GM12874 (cell line): ENCODE data around the gene RGS6.

ENCODE experiments used
- TF ChIP-seq, protein P1 (sequence below): IDR thresholded peaks from 2 replicates; pipeline ENCODE4 v1.5.1; 2011; ENCODE audit warnings: low read depth, mild to moderate bottlenecking, control low read depth, low read length, moderate library complexity; ENCODE audit not compliant: insufficient read depth

Gene RGS6

DNA sequence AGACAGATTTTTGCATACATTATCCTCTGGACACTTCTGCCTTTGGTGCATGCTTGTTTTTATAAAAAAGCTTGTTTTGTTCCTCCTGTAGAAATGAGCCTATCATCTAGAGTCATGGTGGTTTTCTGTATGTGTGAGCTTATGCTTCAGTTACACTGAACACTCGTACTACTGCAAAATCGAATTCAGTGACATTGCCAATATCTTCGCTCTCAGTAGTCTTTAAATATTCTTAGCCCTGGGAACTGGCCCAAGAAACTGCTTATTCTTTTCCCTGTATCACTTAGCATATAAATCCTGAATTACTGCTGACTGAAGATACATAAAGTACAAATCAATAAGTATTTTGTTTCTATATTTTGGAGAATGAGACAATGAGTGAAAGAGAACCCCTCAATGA, 70.5 kb downstream of the RGS6 start:
- TF ChIP-seq, protein P1, sequence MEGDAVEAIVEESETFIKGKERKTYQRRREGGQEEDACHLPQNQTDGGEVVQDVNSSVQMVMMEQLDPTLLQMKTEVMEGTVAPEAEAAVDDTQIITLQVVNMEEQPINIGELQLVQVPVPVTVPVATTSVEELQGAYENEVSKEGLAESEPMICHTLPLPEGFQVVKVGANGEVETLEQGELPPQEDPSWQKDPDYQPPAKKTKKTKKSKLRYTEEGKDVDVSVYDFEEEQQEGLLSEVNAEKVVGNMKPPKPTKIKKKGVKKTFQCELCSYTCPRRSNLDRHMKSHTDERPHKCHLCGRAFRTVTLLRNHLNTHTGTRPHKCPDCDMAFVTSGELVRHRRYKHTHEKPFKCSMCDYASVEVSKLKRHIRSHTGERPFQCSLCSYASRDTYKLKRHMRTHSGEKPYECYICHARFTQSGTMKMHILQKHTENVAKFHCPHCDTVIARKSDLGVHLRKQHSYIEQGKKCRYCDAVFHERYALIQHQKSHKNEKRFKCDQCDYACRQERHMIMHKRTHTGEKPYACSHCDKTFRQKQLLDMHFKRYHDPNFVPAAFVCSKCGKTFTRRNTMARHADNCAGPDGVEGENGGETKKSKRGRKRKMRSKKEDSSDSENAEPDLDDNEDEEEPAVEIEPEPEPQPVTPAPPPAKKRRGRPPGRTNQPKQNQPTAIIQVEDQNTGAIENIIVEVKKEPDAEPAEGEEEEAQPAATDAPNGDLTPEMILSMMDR, result no peak

DNA sequence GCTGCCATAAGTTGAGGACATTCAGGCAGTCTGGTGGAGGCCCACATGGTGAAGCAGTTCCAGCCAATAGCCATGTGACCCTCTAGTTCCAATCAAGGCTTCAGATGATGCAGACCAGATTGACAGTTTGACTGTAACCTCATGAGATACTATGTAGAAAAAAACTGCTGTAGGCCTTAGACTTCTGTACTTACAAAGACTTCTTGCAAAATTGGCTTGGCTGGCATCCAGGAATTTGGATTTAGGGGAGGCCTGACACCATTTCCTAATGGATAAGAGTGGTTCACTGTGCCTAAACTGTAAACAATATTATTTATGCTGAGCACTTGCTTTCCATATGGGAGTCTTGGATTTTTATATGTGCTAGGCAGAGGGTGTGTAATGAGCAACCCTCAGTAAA, 76.4 kb downstream of the RGS6 start:
- TF ChIP-seq, protein P1, result no peak

DNA sequence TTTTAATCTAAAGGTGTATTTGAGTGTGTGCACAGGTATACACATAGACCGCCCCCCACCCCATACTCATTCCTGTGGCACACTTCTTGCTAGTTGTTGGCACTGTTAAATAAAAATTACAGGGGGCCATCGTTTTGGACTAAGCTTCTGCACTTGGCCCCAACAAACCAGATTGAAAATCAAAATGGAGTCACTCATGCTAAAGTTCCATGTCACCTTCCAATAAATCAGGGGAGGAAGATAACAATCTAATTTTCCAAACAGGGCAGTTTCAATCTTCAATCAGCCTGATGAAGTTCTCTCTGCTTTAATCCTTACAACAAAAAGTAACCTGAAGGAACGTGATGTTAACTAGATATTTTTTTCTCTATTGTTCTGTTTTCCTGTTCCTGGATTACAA, 78.2 kb downstream of the RGS6 start:
- TF ChIP-seq, protein P1, result no peak

DNA sequence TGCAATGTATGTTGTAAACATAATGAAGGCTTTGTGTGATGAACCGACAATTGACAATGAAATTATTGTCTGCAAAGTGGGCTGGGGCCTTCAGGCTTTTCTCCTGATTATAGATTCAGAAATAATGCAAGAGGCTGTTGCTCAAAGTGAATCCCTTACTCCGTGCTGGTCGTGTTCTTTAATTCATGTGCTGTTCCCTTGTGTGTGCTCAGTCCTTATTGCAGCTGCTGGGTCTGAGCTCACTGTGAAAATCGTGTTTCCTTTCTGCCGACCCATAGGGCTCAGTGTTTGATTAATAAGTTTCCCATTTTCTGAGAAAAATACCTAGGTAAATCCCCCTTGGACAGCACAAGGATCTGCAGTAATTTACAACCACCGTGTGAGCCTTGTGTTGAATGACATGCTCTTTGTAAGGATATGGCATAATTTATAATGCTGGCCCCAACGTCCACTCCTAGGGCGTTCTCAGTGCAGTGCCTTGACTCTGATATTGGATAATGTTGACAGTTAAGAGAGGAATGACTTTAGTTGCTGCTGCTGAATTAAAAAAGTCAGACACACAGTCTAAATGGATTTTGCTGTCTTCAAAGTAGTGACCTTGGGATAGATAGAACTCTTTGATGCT, 81.6 kb downstream of the RGS6 start:
- TF ChIP-seq, protein P1, result no peak

DNA sequence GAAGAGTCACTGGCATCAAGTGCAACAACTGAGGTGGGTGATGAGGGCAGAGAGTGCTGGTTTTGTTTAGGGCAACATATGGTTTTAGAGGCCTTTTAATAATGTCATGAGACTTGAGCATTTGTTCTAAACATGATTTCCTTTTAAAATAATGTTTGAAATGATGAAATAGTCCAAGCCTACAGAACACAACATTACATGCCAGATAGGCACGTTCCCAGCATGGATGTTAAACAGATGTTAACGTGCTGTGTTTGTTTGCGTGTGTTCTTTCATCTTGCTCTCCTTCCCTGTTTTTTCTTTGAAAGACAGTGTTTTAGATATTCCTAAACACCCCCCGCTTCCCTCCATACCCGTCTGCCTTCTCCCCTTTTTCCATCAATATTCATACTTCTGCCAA, 82.3 kb downstream of the RGS6 start:
- TF ChIP-seq, protein P1, result no peak

DNA sequence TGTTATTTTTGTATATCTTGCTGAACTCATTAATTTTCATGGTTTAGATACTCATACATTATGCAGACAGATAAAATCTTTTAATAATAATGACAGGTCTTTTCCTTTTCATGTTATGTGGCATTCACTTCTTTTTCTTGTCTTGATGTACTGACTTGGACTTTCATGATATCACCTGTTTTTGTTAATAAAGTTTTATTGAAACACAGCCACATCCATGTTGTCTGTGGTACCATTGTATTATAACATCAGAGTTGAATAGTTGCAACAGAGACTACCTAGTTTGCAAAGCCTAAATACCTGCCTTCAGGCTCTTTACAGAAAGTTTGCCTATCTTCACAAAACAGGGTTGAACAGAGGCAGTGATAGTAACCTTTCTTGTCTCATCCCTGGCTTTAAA, 85.1 kb downstream of the RGS6 start:
- TF ChIP-seq, protein P1, result no peak

DNA sequence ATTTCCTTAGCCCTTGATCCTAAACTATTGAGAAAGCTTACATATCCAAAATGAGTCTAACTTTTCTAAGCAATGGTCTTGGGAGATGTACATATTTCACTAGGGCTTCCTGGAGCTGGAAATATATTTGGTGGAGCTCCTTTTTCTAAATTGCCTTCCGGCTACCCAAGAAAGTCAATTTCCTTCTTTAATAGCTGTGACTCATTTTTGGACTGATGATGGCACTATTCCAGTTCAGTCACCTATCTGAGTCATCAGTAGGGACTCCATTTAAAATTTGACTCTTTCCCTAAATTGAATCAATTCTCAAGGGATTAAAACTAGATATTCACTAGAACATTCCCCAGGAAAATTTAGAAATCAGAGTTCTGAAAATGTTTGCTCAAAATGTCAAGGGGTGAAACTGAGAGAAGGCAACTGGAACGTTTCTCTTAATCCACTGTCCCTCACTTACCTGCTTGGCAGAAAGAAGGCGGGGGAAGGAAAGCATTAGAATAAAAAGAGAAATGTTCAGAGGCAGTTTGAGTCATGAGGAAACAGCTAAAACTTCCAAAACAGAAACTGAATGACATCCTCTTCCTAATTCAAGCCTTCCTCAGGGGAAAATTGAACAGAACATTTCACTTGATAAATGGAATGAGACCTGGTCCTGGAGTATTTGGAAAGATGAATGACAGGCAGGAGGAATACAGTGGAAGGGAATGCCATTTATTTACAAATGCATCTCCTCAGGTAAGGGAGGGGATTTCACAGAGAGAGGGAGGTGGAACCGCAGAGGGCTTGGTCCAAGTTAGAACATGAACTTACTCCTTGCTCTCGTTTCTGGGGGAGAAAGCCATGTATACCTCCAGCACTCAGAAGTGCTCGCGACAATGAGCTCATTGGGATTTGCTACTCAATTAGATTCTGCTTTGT, 91.2 kb downstream of the RGS6 start:
- TF ChIP-seq, protein P1, result no peak
